NCI-H187 (cell line): ENCODE results near the gene TRIO.

ENCODE experiments used
- DNase-seq, 2 experiments: peaks; one replicate each; lab custom pipeline; 2025; lab: John Stamatoyannopoulos, UW

The TRIO gene

GRCh38 chr5:14325369-14325768 lies 182.2 kb downstream of the TRIO start:
- no peak for DNase-seq

DNA sequence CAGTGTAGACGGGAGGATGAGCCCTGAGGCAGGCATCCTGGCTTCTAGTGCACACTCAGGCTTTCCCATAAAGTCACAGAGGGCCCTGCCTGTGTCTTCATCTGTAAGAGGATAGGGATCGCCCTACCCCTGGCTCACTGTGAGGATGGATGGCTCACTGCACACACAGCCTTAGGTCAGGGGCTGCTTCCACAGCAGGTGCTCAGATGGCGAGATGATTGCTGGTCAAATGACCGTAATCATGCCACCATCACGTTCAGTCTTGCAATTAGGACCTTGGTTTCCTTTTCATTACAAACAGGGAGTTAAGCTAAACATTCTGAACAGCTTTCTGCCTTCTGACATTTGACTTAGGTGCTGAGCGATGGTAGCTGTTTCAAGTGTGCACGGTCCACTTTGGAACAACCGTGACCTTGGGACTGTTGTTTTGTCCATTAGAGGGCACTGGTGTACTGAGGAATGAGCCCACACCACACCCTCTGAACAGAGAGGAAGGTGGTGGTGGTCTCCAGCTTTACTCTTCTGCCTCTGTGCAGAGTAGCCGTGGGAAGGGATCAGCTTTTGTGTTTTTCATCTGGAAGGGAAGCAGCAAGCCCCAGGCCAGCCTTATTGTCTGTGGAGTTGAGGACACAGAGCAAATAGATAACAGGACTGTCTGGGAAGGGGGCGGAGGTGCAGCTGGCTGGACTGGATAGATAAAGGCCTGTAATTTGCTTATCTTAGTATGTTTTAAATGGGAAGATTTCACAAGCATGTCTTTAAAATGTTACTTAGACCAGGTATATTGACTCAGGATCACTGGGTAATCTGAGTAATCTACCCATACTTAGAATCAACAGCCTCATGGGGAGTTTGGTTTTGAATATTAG lies 183.1 kb downstream of the TRIO start:
- no peak for DNase-seq

DNA sequence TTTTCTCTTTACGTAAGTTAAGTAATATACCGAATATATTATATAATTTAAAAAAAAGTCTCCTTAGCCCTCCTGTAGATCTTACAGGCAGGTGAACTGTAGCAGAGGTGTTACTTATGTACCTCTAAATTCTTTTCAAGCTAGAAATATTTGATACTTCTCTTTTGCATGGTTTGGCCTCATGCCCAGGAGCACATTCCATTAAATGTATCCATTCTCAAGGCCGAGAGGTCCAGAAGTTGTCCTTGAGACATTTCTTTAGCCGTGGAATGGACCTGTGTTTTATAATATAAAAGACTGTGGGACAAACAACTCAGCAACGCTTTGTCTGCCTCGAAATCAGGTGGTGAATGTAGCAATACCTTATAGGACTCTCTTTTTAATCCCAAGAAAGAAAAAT lies 184.5 kb downstream of the TRIO start:
- DNase-seq = no peak

- DNase-seq = no peak
Observed at GRCh38 chr5:14328144-14328543, 185.0 kb downstream of the TRIO start.

DNA sequence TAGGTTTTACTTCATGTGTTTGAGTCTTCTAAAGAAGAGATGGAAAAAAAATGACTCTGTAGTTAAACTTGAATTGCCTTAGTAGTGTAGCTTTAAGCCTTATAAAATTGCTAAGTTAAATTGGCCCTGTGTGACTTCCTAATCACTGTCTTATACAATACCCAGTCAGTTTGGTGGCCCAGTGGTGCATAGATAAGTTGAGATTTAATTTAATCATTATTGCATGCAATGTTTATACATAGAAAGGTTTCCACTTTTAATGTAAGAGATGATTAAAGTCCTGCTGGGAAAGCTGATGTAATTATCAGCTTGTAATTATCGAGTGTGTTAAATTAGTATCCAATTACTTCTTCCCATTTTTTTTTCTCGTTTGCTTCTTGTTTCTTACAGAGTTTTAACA lies 187.1 kb downstream of the TRIO start:
- no peak for DNase-seq

DNA sequence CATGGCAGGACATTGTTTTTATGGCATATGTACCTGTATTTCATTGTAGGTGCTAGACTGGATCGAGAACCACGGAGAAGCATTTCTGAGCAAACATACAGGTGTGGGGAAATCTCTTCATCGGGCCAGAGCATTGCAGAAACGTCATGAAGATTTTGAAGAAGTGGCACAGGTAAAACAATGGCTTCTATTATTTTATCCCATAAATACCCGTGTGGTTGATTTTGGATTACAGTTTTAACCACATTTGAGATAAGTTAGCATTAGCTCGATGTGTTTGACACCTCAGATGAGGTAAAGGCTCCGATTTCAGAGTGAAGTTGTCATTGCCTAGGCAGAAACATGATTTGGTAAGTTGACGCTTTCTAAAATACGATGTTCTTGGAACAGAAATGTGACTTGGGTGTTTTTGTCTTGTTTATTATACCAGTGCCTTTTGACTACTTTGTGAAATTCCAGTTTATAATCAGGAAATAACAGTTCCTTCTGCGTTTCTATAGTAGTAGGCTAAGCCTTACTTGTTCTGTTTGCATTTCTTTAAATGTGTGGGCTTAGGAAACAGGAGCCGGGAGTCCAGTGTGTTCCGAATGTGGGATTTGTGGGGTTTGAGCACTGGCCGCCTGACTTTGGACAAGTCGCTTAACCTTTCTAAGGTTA lies 187.7 kb downstream of the TRIO start:
- no peak for DNase-seq

GRCh38 chr5:14331386-14331781 lies 188.2 kb downstream of the TRIO start:
- no peak for DNase-seq

DNA sequence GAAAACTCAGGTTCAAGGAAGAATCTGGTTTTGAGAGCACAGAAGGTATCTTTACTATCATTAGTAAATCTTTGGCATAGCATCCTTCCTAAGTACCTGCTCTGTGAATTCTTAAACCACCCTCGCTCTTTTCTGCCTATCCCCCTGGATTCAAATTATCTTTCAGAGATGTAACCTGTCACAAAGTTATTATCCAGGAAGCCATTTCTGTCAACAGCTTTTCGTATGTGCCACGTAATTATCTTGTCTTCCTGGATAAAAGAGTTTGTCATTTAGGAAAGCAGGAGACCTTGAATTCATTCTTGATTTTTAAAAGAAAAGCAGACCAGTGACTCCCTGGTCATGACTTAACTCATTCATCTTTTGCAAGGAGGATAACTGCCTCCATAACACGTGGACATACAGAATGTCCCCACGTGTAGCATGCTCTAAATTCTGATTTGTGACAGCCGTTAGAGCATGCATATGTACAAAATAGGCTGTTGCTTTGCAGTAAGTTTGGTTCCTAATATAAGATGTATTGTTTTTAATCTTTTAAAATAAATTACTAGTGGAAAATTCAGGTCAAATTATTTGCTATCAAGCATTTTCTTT lies 189.0 kb downstream of the TRIO start:
- DNase-seq = no peak

DNA sequence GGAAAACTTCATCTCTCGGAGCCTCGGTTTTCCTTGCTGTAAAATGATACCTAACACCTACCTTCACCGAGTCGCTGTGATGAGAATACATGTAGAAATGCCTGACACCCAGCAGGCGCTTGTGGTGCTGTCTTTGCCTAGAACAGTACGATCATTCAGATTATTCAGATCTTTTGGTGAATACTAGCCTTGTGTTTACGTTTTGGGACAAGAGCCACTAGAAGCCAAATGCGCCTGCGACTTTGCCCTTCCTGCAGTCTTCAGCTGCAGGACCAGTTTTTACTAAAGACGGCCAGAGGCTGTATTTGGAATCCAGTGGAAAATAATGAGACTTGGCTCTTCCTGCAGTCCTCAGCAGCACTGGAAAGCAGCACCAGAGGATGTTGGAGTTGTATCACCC lies 189.6 kb downstream of the TRIO start:
- no peak for DNase-seq

GRCh38 chr5:14337593-14337992 lies 194.5 kb downstream of the TRIO start:
- DNase-seq = no peak

DNA sequence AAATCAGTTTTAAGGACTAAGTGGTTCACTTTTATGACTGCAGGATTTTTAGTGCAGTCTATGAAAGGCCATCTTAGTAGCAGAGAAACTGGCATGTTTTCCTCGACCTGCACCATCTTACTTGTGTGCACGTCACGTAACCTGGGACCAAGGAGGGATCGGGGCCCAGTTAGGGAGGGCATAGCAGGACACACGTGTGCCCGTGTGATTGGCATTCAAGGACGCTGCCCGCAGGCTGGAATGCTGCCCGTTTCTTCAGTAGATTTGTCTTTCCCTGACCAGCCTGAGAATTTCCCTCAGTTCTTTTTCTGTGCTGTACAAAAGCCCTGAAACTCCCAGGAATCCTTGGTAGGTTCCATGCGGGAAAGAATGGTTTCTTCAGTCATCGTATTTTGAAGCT lies 196.3 kb downstream of the TRIO start:
- DNase-seq = no peak

- no peak for DNase-seq
Observed at GRCh38 chr5:14341571-14342230, 198.6 kb downstream of the TRIO start.

DNA sequence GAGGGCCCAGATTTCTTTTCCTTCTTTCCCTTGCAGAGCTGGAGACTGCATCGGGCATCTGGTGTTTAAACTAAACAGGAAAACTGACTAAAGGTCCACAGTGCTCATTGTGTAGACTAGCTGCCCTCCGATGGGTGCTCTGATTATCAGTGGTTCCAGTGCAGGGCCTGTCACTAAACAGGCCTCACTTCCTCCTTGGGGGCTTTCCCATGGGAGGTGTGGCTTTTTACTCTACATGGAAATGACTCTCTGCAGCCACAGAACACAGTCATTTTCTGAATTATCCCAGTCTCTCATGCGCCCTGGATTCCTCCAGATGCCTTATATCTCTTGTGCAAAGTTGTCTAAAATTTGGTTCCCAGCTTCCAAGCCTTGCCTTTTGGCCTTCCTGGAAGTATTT lies 199.2 kb downstream of the TRIO start:
- DNase-seq = no peak

DNA sequence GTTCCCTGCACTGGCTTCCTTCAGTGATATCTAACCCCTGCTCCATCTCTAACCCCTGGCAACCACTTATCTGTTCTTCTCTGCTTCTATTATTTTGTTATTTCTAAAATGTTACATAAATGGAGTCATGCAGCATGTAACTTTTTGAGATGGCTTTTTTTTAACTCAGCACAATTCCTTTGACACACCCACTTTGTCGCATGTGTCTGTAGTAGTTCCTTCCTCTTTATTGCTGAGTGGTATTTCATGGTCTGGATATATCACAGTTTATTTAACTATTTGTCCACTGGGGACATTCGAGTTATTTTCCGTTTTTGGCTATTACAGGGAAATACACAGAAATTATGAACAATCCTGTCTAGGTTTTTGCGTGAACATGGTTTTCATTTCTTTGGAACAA lies 200.2 kb downstream of the TRIO start:
- DNase-seq = no peak

DNA sequence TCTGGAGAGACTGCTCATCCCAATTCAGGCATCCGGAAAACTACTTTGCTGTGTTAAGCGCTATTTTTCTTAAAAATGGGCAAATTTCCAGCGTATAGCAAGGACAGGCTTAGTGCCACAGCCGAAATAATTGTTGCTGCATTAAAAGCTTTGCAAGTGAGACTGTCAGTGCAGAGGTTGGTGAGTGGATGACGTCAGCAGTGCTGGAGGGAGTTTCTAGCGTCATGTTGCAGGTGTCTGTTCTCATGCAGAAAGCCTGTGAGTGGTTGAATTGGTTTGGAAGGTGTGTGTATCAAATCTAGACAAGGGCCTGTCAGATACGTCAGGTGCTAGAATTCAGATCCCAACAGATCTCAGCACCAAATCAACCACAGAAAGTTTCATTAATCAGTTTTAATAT lies 204.4 kb downstream of the TRIO start:
- peak in 1 of 2 experiments; percentile 11 for DNase-seq

GRCh38 chr5:14348142-14348541 lies 205.0 kb downstream of the TRIO start:
- no peak for DNase-seq

DNA sequence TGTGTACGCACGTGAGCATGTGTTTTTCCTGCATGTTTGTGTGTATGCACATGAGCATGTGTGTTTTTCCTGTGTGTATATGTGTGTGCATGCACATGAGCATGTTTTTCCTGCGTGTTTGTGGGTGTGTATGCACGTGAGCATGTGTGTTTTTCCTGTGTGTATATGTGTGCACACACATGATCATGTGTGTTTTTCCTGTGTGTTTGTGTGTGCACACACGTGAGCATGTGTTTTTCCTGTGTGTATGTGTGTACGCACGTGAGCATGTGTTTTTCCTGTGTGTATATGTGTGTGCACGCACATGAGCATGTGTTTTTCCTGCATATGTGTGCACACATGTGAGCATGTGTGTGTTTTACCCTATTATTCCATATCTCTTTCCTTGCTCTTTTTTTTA lies 205.9 kb downstream of the TRIO start:
- DNase-seq = no peak

DNA sequence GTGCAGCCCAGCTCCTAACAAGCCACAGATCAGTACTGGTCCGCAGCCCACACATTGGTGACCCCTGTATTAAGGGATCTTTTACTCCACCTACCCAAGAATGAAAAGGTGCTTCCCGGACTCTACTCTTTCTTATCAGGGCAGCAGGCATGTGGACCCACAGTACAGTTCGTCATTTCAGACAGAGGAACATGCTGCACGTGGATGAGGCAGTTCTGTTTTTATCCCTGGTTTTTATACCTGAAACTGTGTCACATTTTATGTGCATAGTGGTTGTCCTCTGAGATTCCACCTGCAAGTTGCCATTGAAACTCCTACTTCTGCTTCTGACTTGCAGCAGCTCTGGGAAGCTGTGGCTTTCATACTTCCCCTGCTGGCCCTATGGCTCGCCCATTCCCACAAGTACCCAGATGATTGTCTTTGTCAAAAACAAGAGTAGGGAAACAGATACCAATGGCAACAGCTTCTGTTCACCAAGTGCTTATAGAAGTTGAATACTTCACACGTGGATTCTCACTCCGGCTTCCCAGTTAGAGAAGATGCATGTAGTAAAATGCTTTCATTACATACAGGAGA lies 208.0 kb downstream of the TRIO start:
- no peak for DNase-seq

GRCh38 chr5:14351845-14352712 lies 208.9 kb downstream of the TRIO start:
- peak; percentile 19 to 43 for DNase-seq

GRCh38 chr5:14353726-14354474 lies 210.8 kb downstream of the TRIO start:
- DNase-seq = no peak

DNA sequence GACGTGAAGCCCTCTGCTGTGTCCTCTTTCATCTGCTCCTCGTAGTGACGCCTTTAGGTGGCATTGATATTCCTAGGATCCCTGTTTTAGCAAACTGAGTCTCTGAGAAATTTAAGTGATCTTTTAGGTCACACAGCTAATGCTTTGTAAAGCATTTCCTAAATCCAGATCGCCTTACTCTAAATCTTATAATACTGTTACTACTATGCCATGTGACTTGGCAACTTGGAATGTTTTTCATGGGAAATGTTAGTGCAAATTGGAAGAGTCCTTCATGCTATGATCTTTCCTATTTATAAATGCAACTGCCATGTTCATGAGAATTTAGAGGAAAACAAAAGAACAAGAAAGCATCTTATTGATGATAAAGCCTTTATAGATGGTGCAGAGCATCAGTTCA lies 212.2 kb downstream of the TRIO start:
- DNase-seq = no peak
